CD4-positive, alpha-beta T cell treated with Interleukin-6 for 4 hours (primary cell): Measurements from ENCODE around the gene ADAMTS2.
"Not testable (repeated sequence)": the region's sequence is repeated elsewhere in the genome, so short reads cannot be mapped to it uniquely, and the experiment has no call there.

ENCODE experiments used
- DNase-seq: peaks from one replicate; pipeline ENCODE4 v3.0.0-alpha.2; 2020; ENCODE audit warnings: mixed read lengths

ADAMTS2 gene

DNA sequence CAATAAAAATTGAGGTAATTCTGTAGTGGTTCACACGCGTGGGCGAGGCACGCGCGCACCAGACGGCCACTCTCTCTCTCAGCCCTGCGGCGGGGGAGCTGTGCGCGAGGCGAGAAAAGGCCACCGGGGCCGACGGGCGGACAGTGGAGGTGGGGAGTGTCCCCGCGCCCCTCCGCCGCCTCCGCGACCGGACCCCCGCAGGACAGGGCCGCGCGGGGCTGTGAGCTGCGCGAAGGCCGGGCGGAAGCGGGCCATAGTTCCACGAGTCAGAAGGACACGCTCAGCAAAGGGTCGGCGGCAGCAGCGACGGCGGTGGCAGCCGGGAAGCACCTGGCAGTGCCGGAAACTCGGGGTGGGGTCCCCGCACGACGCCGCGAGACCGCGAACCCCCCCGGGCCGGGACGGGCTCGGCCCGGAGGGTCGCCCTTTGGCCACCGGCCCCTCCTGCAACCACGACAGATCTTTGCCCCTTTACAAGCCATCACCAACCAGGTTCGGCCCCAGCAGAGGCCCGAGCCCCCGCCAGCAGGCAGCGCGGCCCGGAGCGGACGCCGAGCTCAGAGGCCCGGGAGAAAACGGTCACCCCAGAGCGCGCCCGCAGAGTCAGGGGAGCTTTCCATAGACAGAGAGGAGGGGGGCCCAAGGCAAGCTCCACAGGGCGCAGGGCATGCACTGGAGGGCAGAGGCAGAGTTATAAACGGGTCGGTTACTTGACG, 224.2 kb downstream of the ADAMTS2 start:
- no peak for DNase-seq

DNA sequence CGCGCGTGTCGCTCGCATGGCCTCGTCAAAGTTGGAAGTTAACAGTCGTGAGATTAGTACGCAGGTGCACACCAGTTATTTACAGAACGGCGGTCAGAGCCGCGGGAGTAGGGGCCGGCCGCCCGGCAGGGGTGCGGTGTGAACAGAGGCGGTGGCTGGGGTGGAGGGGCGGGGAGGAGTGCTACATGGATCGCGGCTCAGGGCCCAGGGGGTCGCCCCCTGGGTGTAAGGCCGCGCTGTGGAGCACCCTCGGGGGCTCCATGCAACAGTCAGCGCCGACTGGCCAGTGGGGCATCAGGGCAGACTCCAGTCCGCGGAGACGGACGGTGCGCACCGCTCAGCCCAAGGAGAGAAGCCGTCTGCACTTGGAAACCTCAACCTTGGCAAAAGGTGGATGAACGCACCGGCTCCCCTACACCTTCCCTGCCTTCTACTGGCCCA, 224.8 kb downstream of the ADAMTS2 start:
- no peak for DNase-seq

- no peak for DNase-seq
Measured at GRCh38 chr5:179119415-179120170, 225.7 kb downstream of the ADAMTS2 start.

DNA sequence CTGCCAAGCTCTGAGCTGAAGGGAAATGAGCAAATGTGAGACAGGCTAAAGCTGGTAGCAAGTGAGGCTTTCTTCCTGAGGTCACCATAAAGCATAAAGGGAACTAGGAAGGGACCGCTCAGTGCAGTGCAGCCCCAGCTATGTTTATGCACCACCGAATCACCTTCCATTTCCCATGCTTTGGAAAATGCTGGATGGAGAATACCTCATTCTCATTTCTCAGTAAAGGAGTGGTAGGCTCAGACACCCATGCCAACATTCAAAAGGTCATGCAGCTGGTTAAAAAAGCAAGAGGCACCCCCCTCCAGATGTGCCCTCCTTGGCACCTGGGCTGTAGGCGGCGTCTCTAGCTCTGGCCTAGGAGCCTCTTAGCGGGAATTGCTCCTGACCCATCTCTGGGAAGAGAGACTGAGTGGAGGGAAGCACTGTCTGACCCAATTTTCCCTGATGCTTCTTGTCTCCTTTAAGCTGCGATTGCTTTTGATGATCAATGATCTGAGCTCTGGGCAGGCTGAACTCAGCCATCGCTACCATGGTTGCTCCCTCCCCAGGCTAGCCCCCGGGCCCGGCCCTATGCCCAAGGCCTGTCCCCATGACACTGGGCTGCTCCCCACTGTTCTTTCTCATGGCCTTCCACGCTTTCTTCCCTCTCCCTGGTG, 226.4 kb downstream of the ADAMTS2 start:
- no peak for DNase-seq

- no peak for DNase-seq
Measured at GRCh38 chr5:179118338-179118737, 226.9 kb downstream of the ADAMTS2 start.

- DNase-seq = no peak
Measured at GRCh38 chr5:179115845-179116524, 229.3 kb downstream of the ADAMTS2 start.

DNA sequence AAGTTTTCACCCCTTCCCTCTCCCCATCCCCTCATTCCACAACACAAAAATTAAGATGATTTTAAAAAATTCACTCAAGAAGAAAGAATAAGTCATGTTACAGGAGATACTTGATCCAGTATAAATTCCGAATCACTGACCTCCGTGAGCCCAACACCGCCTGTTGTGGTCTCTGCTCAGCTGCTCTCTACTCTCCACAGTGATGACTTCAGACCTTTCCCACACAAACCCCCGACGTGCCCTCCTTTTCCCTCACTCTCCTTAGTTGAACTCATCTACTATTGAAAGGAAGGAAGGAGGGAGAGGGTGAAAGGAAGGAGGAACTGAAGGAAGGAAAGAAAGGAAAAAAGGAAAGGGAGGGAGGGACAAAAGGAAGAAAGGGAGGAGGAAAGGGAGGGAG, 230.0 kb downstream of the ADAMTS2 start:
- DNase-seq = no peak

DNA sequence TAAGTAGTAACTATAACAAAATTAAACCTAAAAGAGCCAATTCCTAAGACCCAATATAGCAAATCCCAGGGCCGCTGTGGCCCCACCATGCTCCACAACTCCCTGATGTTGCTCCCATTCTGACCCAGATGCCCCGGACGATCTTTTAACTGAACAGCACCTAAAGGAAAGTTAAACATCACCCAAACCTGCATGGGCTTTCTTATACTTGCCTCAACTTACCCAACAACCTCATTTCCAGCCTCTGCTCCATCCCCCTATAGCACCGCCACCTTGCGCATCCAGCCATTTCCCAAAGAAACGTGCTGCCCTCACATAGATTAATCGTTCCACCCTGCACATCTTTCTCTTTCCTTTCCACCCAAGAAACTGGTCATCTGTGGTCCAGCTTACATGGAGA, 230.5 kb downstream of the ADAMTS2 start:
- no peak for DNase-seq

DNA sequence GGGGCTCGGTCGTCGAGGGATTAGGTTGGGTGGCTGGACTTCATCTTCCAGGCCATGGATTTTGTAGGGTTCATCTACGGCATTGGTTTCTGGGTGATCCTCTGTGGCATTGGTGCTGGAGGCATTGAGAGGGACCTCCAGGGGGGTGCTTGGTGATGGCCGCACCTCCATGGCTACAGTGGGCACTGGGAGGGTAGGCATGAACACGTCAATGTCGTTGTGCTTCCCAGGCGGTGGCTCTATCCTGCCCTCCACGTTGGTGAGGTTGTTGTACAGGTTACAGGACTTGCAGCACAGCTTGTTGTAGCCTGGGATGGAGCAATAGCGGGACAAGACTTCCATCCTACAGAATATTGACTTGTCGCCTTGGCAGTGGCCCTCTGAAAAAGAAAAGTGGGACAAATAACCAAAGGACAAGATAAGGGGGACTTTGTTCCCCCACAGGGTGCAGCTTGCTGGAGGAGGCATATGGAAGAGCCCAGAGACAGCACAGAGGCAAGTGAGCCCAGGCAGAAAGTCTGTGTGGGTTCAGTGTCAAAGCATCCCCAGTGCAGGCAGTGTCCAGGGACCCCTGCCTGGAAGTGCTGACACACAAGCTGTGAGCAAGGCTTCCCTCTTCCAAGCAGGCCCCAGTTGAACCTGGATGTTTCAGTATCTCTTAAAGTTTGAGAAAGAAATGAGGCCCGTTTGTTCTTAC, 231.2 kb downstream of the ADAMTS2 start:
- DNase-seq = no peak

DNA sequence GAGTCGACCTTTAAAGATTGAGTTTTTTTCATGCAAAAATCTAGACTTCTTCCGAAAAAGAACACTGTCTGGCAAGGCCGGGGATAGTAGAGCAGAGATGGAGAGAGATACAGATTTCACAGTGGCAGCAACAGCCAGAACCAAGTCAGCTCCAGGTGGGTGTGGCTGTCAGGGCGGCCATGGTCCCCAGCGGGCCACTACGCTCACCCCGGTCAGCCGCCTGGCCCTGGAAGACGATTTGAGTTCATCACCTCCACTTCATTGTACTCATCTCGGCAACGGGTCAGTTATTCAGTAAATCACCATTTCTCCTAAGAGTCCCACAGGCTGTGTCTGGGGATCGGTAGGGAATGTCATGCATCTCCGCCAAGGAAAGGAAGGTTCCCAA, 232.1 kb downstream of the ADAMTS2 start:
- no peak for DNase-seq

DNA sequence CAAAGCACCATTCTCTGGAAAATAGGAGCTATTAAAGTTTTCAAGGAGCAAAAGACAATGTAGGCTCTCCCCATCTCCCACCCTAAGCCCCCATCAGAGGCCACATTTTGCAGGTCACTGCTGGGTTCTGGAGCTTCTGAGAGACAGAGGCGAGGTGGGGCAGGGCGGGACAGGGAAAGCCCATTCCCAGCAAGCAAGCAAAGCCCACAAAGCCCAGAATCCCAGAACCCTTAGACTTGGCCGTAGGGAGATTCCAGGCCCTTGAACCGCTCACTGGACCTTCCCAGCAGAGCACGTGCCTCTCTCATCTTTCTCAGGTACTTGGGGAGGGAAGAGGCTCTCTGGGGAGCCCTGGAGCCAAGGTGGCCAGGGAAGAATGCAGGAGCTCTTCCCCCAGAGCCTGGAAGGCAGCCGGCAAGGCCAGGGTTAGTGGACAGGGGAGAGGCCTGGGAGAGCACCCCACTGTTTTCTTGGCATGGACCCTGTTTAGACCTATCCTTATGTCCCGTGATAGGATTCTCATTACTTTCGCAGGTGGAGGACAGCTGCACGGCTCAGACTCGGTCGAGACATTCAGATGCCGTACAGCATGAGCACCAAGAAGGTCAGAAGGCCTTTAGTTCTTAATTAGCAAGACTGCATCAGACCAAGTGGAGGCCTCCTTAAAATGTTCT, 232.7 kb downstream of the ADAMTS2 start:
- no peak for DNase-seq

- DNase-seq = no peak
Measured at GRCh38 chr5:179111267-179112207, 233.7 kb downstream of the ADAMTS2 start.

DNA sequence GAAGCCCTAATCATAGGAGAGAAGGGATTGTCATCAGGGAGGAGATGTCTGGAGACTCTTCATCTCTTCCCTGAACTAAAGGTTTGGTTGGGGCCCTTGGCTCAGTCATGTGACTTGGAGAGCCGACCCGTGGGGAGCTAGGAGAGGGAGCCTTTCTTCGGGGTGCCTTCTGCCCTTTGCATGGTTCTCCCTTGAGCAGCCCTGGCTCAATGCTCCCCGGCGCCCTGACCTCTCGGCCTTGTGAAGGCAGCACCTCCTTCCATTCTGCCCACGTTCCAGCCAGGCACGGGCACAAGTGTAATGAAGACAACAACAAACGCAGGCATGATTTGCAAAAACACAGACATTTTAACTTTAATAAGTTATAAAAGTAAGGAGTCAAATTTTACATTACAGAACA, 234.7 kb downstream of the ADAMTS2 start:
- DNase-seq = no peak

DNA sequence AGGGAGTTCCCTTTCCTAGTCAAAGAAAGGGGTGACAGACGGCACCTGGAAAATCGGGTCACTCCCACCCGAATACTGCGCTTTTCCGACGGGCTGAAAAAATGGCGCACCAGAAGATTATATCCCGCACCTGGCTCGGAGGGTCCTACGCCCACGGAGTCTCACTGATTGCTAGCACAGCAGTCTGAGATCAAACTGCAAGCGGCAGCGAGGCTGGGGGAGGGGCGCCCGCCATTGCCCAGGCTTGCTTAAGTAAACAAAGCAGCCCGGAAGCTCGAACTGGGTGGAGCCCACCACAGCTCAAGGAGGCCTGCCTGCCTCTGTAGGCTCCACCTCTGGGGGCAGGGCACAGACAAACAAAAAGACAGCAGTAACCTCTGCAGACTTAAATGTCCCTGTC, 244.0 kb downstream of the ADAMTS2 start:
- not testable (repeated sequence) for DNase-seq

DNA sequence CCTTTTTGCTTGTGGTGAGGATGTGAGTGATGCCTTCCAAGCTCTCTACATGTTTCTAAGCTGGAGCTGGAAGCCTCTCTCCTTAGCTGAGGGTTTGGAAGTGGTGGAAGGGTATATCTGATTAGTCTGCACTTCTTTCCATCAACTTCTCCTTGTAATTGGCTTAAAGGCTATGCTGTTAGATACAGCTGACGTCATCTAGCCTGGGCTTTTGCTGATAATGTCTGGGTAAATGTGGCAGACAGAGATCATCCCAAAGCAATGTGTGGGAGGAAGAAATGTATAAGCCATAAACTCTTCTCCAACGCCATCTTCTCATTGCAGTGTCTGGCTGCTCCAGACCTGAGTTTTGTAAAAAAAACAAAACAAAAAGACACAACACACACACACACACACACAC, 255.8 kb downstream of the ADAMTS2 start:
- DNase-seq = no peak

DNA sequence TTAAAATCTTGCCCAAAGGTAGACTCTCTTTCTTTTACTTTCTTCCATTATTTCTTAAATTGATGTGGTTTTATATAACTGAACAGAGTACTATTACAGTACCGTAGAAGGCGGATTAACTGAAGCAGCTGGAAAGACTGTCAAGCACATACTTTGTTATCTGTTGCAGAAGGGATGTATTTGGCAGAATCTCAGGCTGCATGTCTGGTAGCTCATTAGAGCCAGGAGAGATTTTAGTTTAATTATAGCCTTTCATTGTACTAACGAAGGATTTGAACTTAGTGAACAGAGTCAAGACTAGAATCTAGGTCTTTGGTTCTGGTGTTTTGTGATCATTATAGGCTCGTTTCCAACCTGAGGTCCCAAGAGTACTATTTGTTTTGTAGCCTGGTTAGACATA, 264.5 kb downstream of the ADAMTS2 start:
- no peak for DNase-seq

DNA sequence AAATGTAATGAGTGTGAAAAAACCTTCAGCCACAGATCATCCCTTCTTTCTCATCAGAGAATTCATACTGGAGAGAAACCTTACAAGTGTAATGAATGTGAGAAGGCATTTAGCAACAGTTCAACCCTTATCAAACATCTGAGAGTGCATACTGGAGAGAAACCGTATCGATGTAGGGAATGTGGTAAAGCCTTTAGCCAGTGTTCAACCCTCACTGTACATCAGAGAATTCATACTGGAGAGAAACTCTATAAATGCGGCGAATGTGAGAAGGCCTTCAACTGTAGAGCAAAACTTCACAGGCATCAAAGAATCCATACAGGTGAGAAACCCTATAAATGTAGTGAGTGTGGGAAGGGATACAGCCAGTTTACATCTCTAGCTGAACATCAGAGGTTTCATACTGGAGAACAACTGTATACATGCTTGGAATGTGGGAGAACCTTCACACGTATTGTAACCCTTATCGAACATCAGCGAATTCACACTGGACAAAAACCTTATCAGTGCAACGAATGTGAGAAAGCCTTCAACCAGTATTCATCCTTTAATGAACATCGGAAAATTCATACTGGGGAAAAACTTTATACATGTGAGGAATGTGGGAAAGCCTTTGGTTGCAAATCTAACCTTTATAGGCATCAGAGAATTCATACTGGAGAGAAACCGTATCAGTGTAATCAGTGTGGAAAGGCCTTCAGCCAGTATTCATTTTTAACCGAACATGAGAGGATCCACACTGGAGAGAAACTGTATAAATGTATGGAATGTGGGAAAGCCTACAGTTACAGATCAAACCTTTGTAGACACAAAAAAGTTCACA, 265.9 kb downstream of the ADAMTS2 start:
- no peak for DNase-seq

- no peak for DNase-seq
Measured at GRCh38 chr5:179065703-179066102, 279.6 kb downstream of the ADAMTS2 start.

DNA sequence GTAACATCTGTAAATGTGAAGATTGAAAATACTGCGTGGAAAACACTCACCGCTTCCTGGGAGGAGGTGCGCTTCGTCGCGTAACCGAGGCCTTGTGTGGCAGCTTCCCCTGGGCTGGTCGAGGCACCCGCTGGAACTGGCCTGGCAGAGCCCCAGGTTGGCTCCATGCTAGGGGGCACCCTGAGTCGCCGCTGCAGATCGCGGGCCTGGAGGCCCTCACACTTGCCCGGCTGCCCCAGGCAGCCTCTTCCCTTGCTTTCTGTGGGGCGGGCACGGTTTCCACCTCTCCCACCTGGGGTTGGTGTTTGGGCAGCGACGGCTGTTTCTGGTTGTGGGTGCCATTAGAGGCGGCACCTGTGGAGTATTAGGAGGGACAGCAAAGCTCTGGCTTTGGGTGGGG, 284.2 kb downstream of the ADAMTS2 start:
- no peak for DNase-seq
